DOHH2 (cell line): Measurements from ENCODE around the gene AGA.

Source experiments
- CTCF ChIP-seq: fragments of 200-600 bp; sonication (generic); IDR thresholded peaks from one replicate; pipeline ENCODE4 v1.5.1; 2014; ENCODE audit warnings: antibody characterized with exemption, mild to moderate bottlenecking, low read depth, low read length; ENCODE audit not compliant: poor library complexity, severe bottlenecking
- EZH2phosphoT487 ChIP-seq: fragments of 200-600 bp; sonication (generic); IDR thresholded peaks from 2 replicates; pipeline ENCODE4 v1.6.1; 2017; ENCODE audit warnings: borderline replicate concordance, mild to moderate bottlenecking, antibody characterized with exemption, low read length, moderate library complexity, mixed read lengths

- TF ChIP-seq CTCF (no peak), EZH2phosphoT487 (no peak)
These were observed 45.9 kb downstream of the AGA start for GRCh38 chr4:177396352-177396751.
